GM18907 (cell line): ENCODE results near the gene NDST1.

Experiments used
- ATAC-seq: cut with Tn5 transposase; IDR thresholded peaks from one replicate; pipeline ENCODE4 v1.9.1; 2021; ENCODE audit warnings: mild to moderate bottlenecking, moderate library complexity; ENCODE audit not compliant: unreplicated experiment

The NDST1 gene

GRCh38 chr5:150583541-150584225 lies 75.8 kb downstream of the NDST1 start:
- no peak for ATAC-seq

- ATAC-seq = no peak
These were observed 76.8 kb downstream of the NDST1 start for GRCh38 chr5:150584556-150585335.

- ATAC-seq = no peak
These were observed 77.9 kb downstream of the NDST1 start for GRCh38 chr5:150585781-150586341.

GRCh38 chr5:150587016-150587415 lies 79.1 kb downstream of the NDST1 start:
- ATAC-seq = no peak

GRCh38 chr5:150587856-150588595 lies 80.1 kb downstream of the NDST1 start:
- ATAC-seq = no peak

GRCh38 chr5:150588596-150588890 lies 80.6 kb downstream of the NDST1 start:
- ATAC-seq = no peak

- ATAC-seq = no peak
These were observed 82.1 kb downstream of the NDST1 start for GRCh38 chr5:150589862-150590601.

- ATAC-seq = no peak
These were observed 83.2 kb downstream of the NDST1 start for GRCh38 chr5:150590979-150591695.

- ATAC-seq = no peak
These were observed 85.7 kb downstream of the NDST1 start for GRCh38 chr5:150593593-150593992.

GRCh38 chr5:150593996-150594395 lies 86.1 kb downstream of the NDST1 start:
- no peak for ATAC-seq

GRCh38 chr5:150595466-150596031 lies 87.6 kb downstream of the NDST1 start:
- no peak for ATAC-seq

GRCh38 chr5:150596313-150596712 lies 88.4 kb downstream of the NDST1 start:
- no peak for ATAC-seq

- no peak for ATAC-seq
These were observed 88.9 kb downstream of the NDST1 start for GRCh38 chr5:150596826-150597225.

- ATAC-seq = no peak
These were observed 90.1 kb downstream of the NDST1 start for GRCh38 chr5:150598006-150598405.

GRCh38 chr5:150598821-150599273 lies 90.9 kb downstream of the NDST1 start:
- ATAC-seq = no peak

GRCh38 chr5:150599281-150599680 lies 91.3 kb downstream of the NDST1 start:
- no peak for ATAC-seq

- no peak for ATAC-seq
These were observed 92.1 kb downstream of the NDST1 start for GRCh38 chr5:150599917-150600511.

GRCh38 chr5:150600616-150601490 lies 92.9 kb downstream of the NDST1 start:
- no peak for ATAC-seq
